GM23248 (cell line): Measurements from ENCODE around the gene DTNB. TPM values are rescaled to one million over a fixed set of nuclear protein-coding genes. Genes with fewer than 3 reads are reported as not detected.

Experiments
- DNase-seq: peaks from one replicate; pipeline ENCODE4 v3.0.0-alpha.2; 2015
- H2AFZ ChIP-seq: fragments of 200-600 bp; sonication (generic); 2 replicates; pipeline ENCODE4 v1.6.1; 2016; ENCODE audit warnings: antibody characterized with exemption
- H3F3A ChIP-seq: fragments of 200-600 bp; sonication (generic); 2 replicates; pipeline ENCODE4 v1.6.1; 2016; ENCODE audit warnings: mild to moderate bottlenecking, antibody characterized with exemption, mixed run types; ENCODE audit not compliant: insufficient read depth
- H3K27ac ChIP-seq: fragments of 200-600 bp; sonication (generic); 2 replicates; pipeline ENCODE4 v1.5.1; 2016; ENCODE audit warnings: mild to moderate bottlenecking
- H3K27me3 ChIP-seq: fragments of 200-600 bp; sonication (generic); replicated peaks from 2 replicates; pipeline ENCODE4 v1.6.1; 2016; ENCODE audit warnings: mild to moderate bottlenecking; ENCODE audit not compliant: insufficient read depth
- H3K36me3 ChIP-seq: fragments of 200-600 bp; sonication (generic); 2 replicates; pipeline ENCODE4 v1.6.1; 2016; ENCODE audit warnings: low read depth, mild to moderate bottlenecking
- H3K4me1 ChIP-seq: fragments of 200-600 bp; sonication (generic); 2 replicates; pipeline ENCODE4 v1.6.1; 2016; ENCODE audit warnings: mild to moderate bottlenecking; ENCODE audit not compliant: insufficient read depth
- H3K4me2 ChIP-seq: fragments of 200-600 bp; sonication (generic); one replicate; pipeline ENCODE4 v1.6.1; 2016; ENCODE audit warnings: mild to moderate bottlenecking; ENCODE audit not compliant: unreplicated experiment
- H3K4me3 ChIP-seq: fragments of 200-600 bp; sonication (generic); 2 replicates; pipeline ENCODE4 v1.5.1; 2016; ENCODE audit warnings: mild to moderate bottlenecking
- H3K79me2 ChIP-seq: fragments of 200-600 bp; sonication (generic); 2 replicates; pipeline ENCODE4 v1.6.1; 2016; ENCODE audit warnings: mild to moderate bottlenecking; ENCODE audit not compliant: insufficient read depth
- H3K9ac ChIP-seq: fragments of 200-600 bp; sonication (generic); 2 replicates; pipeline ENCODE4 v1.6.1; 2016; ENCODE audit warnings: mild to moderate bottlenecking
- H3K9me2 ChIP-seq: fragments of 200-600 bp; sonication (generic); 2 replicates; pipeline ENCODE4 v1.6.1; 2016; ENCODE audit warnings: mixed run types, mild to moderate bottlenecking, moderate library complexity; ENCODE audit not compliant: insufficient read depth
- H3K9me3 ChIP-seq: fragments of 200-600 bp; sonication (generic); one replicate; pipeline ENCODE4 v1.6.1; 2017; ENCODE audit warnings: low read depth
- H4K20me1 ChIP-seq: fragments of 200-600 bp; sonication (generic); 2 replicates; pipeline ENCODE4 v1.6.0; 2016; ENCODE audit not compliant: insufficient read depth
- EZH2 ChIP-seq: fragments of 200-600 bp; sonication (generic); IDR thresholded peaks from 2 replicates; pipeline ENCODE4 v1.6.1; 2018; ENCODE audit warnings: antibody characterized with exemption, mild to moderate bottlenecking; ENCODE audit not compliant: insufficient read depth, poor library complexity, severe bottlenecking
- EZH2phosphoT487 ChIP-seq: fragments of 200-600 bp; sonication (generic); IDR thresholded peaks from 2 replicates; pipeline ENCODE4 v1.6.1; 2018; ENCODE audit warnings: antibody characterized with exemption, moderate library complexity, mild to moderate bottlenecking, low read depth; ENCODE audit not compliant: insufficient read depth
- WGBS, 2 experiments: methylation state at CpG; one replicate each; pipeline ENCODE4 v1.1.6; 2015 to 2017; ENCODE audit warnings: low lambda C conversion rate in 2 of 2, low coverage in 1 of 2; ENCODE audit errors: missing lambda C conversion rate in 2 of 2; 5-methylcytosine and 5-hydroxymethylcytosine counted together
- in situ Hi-C: fragments of 300-500 bp; cut with MboI; formaldehyde crosslinking; loops from 2 replicates; pipeline ENCODE4 v1.15.0; 2020
- polyA plus RNA-seq: library from polyadenylated mRNA; unstranded; fragments of >200 nt; fragmentation: Nextera tagmentation; extraction: Ambion mirVana; gene quantifications from 2 replicates; pipeline ENCODE4 v1.2.1, GENCODE V29; 2016
- total RNA-seq: library from RNA; depleted of rRNA; stranded (reverse); fragments of >200 nt; shearing (Covaris generic); gene quantifications from 2 replicates; pipeline ENCODE4 v1.2.3, GENCODE V29; 2014

The DTNB gene
- total and polyA plus RNA-seq, 2 experiments from 2014 or later = 1.1 to 4.0 TPM

- in situ Hi-C loops = no loop called here
- TF ChIP-seq EZH2 (no peak), EZH2phosphoT487 (no peak)
- Histone ChIP-seq H3K36me3 (no peaks in the 10 kb centered on the region), H3K4me3 (no peak overlapping the region), H3K27me3 (no peaks in the 10 kb centered on the region), H3K27ac (no peak overlapping the region), H2AFZ (no peak overlapping the region), H3K4me2 (no peak overlapping the region), H3K9me3 (no peaks in the 10 kb centered on the region), H3K4me1 (no peaks in the 10 kb centered on the region), H3K79me2 (no peaks in the 10 kb centered on the region), H3K9ac (no peak overlapping the region), H3F3A (no peaks in the 10 kb centered on the region), H4K20me1 (no peaks in the 10 kb centered on the region), H3K9me2 (no peaks in the 10 kb centered on the region)
- WGBS, 2 experiments = 82 to 88% methylated on average over 19 of the region's 19 CpGs
- DNase-seq = no peak
Observed at GRCh38 chr2:25386971-25387875, 286.2 kb downstream of the DTNB start.

DNA sequence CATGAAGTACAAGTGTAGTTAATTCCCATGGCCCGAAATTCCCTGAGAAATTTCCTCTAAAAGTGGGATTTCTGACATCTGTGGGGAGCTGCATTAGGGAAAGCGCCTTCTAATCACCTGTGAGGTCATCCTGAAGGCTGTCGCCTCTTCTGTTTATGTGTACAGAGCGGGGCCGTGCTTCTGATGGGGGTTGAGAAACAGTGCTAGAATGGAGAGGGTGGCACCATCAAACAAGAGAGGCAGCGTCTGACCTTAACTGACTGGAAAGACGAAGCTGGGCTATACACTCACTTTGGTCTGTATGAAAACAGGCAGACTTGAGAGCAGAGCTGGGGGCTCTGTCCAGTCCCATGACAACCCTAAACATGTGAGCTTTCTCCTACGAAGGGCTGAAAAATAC, 287.5 kb downstream of the DTNB start:
- Histone ChIP-seq H3K79me2 (no peaks in the 10 kb centered on the region), H3F3A (no peaks in the 10 kb centered on the region), H3K9me3 (no peaks in the 10 kb centered on the region), H3K4me2 (no peak overlapping the region), H3K4me3 (no peak overlapping the region), H3K4me1 (no peaks in the 10 kb centered on the region), H3K36me3 (no peaks in the 10 kb centered on the region), H3K27ac (no peak overlapping the region), H3K9ac (no peak overlapping the region), H3K9me2 (no peaks in the 10 kb centered on the region), H4K20me1 (no peaks in the 10 kb centered on the region), H3K27me3 (no peaks in the 10 kb centered on the region), H2AFZ (no peak overlapping the region)
- DNase-seq = no peak
- 85% methylated on average over 8 of the region's 8 CpGs for WGBS, 2 experiments
- in situ Hi-C loops = no loop called here
- TF ChIP-seq EZH2 (no peak), EZH2phosphoT487 (no peak)

DNA sequence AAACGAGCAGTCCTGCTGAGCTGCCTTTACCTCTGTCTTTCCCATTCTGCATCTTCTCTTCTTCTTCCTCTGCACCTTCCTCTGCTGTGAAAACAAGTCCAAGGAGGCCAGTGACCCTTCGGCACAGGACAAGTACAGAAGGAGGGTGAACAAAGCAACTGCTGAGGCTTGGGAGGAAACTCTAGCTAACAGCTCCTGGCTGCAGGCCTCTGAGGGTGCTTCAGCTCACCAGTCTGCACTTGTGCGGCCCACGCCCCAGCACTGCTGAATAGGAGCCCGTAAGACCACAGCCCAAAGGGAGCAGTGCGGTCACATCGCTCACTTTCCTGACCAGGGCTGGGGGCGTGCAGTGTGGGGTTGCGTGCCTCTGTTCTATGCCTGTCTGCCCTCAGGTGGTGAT, 289.6 kb downstream of the DTNB start:
- H3K4me2 ChIP-seq = no peak overlapping the region
- H3K27ac ChIP-seq = no peak overlapping the region
- H3K9ac ChIP-seq = no peak overlapping the region
- H3F3A ChIP-seq = no peaks in the 10 kb centered on the region
- in situ Hi-C loops = no loop called here
- no peaks in the 10 kb centered on the region for H3K27me3 ChIP-seq
- H3K9me3 ChIP-seq = no peaks in the 10 kb centered on the region
- no peaks in the 10 kb centered on the region for H3K36me3 ChIP-seq
- no peaks in the 10 kb centered on the region for H3K4me1 ChIP-seq
- no peaks in the 10 kb centered on the region for H3K79me2 ChIP-seq
- WGBS, 2 experiments = 93 to 97% methylated on average over 9 of the region's 9 CpGs
- TF ChIP-seq EZH2phosphoT487 (no peak), EZH2 (no peak)
- no peaks in the 10 kb centered on the region for H4K20me1 ChIP-seq
- no peaks in the 10 kb centered on the region for H3K9me2 ChIP-seq
- no peak overlapping the region for H3K4me3 ChIP-seq
- H2AFZ ChIP-seq = no peak overlapping the region
- no peak for DNase-seq

DNA sequence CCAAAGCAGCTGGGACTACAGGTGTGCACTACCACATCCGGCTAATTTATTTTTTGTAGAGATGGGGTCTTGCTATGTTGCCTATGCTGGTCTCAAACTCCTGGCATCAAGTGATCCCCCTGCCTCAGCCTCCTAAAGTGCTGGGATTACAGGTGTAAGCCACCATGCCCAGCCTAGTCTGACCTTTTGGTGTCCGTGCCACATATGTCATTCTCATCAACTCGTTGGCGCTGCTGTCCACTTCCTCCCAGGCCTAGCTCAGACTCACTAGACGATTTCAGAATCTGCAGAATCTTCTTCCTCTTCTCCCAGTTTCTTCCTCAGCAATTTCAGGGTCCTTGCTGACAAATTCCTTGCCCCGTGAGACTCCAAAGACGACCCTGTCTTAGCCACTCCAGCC, 291.9 kb downstream of the DTNB start:
- DNase-seq = no peak
- in situ Hi-C loops = no loop called here
- no peaks in the 10 kb centered on the region for H3K9me3 ChIP-seq
- no peaks in the 10 kb centered on the region for H3F3A ChIP-seq
- peaks cover 3% of the 10 kb centered on the region; the same call in 1 of the 2 replicates for H3K4me1 ChIP-seq
- no peak overlapping the region for H3K4me2 ChIP-seq
- WGBS, 2 experiments = 79 to 82% methylated on average over 7 of the region's 7 CpGs
- H3K4me3 ChIP-seq = no peak overlapping the region
- H4K20me1 ChIP-seq = no peaks in the 10 kb centered on the region
- no peaks in the 10 kb centered on the region for H3K27me3 ChIP-seq
- no peak overlapping the region for H3K27ac ChIP-seq
- H3K79me2 ChIP-seq = no peaks in the 10 kb centered on the region
- H2AFZ ChIP-seq = no peak overlapping the region
- TF ChIP-seq EZH2phosphoT487 (no peak), EZH2 (no peak)
- H3K36me3 ChIP-seq = no peaks in the 10 kb centered on the region
- H3K9ac ChIP-seq = no peak overlapping the region
- no peaks in the 10 kb centered on the region for H3K9me2 ChIP-seq
